Femur (tissue), 1 donor: ENCODE results near the gene ATPAF1.

Experiments used
- DNase-seq: peaks from one replicate; pipeline ENCODE4 v3.0.0-alpha.2; 2017

ATPAF1 gene

GRCh38 chr1:46582972-46583371 lies 85.2 kb downstream of the ATPAF1 start:
- no peak for DNase-seq
